Hematopoietic multipotent progenitor cell treated with erythropoietin and hydrocortisone succinate and interleukin-3 and kit ligand, for 6 days (in vitro differentiated cells): ENCODE results near the gene STRN3.
"Not testable (repeated sequence)": the region's sequence is repeated elsewhere in the genome, so short reads cannot be mapped to it uniquely, and the experiment has no call there.

Source experiments
- DNase-seq: peaks from one replicate; pipeline ENCODE4 v3.0.0-alpha.2; 2015

STRN3 gene

DNA sequence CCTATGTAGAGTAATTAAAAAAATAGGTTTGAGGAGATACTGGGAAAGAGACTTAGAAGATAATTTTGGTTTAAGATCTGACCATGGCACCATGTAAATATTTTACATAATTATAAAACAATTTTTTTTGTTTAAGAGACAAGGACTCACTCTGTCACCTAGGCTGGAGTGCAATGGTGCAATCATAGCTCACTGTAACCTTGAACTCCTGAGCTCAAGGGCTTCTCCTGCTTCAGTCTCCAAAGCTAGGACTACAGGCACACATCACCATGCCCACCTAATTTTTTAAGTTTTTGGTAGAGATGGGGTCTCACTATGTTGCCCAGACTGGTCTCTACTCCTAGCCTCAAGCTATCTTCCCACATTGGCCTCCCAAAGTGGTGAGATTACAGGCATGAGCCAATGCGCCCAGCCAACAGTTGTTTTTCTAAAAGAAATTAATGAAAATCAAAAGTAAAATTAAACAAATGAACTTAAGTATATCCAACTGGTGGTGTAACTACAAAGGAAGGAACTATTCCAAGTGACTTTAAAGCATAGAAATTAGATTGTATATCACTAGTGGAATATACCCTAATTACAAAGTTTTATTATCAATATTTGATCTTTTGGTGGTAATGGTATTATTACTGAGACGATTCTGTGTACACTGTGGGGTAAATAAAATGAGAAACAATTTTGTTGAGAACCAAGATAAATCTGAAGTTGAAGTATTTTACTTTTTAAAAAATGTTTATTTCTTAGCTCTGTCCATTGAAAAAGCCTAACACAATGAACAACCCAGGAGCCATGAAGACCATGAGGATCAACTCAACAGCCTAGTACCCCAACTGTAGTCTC is 122.7 kb downstream of the STRN3 start:
- DNase-seq, result no peak

DNA sequence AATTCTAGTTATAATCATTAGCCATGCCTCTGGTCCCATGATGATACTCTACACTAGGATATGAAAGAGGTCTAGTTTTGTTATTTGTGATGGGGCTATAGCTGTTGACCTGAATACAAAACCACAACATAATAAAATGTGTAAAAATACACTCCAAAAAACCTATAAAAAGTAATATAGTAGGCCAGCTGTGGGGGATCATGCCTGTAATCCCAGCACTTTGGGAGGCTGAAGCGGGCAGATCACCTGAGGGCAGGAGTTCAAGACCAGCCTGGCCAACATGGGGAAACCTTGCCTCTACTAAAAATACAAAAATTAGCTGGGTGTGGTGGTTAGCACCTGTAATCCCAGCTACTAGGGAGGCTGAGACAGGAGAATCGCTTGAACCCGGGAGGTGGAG is 129.1 kb downstream of the STRN3 start:
- not testable (repeated sequence) for DNase-seq

DNA sequence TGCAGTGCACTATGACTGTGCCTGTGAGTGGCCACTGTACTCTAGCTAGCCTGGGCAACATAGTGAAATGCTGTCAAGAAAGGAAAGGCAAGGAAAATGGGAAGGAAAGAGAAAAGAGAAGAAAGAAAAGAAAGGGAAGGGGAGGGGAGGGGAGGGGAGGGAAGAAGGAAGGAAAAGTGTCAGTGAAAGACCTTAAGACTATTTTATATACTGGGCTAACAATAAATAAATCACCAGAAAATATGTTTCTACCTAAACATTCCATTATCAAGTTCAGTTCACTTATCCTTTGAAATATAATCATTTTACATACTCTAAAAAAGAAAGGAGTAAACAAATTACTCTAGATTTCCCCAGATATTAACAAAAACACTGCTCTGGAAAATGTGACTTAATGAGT is 129.7 kb downstream of the STRN3 start:
- no peak for DNase-seq

DNA sequence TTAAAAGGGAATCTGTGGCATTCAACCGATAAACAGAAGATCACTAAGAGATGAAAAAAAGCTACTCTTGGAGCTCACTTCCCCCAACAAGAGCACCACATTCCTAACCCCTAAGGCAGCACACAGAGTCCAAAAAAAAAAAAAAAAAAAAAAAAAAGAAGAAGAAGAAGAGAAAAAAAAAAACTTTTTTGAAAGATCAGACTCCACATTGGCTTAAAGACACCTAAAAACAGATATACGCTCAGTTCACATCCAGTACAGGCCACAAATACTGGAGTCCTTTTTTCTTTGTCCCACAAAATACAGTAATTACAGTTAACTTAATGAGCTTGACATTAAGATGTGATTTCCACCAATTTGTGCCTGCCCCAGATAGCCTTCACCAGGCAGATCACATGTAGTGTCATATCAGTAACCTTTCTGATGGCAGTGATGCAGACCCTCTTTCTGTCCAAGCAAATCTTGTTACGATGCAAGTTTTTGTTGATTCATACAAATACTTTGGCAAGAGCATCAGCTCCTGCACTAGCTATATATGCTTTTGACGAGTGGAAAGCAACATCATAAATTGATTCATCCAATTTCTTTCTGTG is 131.2 kb downstream of the STRN3 start:
- no peak for DNase-seq

DNA sequence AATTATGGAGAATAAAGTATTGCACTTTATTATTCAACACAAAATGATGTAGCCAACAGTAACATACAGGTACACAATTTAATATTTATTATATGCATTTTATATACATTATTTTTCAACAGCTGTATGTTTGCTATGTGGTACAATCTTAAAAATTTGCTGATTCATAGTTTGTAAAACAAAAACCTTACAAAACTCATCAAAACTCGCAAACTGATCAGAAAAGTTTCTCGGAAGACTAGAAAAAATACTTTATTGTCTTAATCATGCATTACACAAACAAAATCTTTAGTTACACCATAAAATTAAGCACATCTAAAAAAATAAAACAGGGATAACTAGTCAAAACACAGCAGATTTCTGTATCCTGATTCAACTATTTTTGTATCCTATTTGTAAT is 132.4 kb downstream of the STRN3 start:
- DNase-seq, result no peak

DNA sequence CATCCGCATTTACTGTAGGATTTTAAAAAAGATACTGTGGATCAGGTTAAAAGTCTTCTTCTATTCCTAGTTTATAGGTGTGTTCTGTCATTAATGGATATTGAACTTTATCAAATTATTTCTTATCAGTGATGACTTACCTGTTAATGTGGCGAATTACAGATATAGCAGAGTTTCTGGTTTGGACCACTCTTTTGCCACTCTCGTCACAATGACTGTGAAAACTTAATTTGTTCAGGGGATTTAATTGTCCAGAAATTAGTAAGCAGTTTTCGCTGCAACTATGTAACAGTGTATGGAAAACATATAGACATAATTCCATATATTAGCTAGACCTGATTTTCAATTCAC is 137.0 kb downstream of the STRN3 start:
- no peak for DNase-seq

DNA sequence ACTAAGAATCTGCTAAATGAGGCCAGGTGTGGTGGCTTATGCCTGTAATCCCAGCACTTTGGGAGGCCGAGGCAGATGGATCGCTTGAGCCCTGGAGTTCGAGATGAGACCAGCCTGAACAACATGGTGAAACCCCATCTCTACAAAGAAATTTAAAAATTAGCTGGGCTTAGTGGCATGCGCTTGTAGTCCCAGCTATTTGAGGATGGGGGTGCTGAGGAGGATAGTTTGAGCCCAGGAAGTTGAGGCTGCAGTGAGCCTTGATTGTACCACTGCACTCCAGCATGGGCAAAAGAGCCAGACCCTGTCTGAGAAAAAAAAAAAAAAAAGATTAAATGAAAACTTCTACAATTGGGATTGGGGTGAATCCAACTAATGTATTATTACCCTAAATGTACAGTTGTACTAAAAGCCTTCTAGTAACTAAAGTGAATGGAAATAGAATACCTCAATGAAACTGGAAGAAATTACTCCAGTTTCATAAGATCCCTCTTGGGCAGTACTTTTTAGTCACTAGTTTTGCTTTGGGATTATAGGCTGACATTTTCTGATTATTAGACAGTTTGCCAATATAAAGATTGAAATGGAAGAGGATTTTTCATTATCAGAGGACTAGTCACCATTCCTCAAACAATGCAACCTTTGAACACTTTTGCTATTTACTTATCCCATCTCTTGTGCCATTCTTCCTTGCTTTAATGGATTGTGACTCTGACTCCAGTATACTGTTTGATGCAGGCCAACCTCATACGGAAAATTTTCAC is 137.5 kb downstream of the STRN3 start:
- no peak for DNase-seq

DNA sequence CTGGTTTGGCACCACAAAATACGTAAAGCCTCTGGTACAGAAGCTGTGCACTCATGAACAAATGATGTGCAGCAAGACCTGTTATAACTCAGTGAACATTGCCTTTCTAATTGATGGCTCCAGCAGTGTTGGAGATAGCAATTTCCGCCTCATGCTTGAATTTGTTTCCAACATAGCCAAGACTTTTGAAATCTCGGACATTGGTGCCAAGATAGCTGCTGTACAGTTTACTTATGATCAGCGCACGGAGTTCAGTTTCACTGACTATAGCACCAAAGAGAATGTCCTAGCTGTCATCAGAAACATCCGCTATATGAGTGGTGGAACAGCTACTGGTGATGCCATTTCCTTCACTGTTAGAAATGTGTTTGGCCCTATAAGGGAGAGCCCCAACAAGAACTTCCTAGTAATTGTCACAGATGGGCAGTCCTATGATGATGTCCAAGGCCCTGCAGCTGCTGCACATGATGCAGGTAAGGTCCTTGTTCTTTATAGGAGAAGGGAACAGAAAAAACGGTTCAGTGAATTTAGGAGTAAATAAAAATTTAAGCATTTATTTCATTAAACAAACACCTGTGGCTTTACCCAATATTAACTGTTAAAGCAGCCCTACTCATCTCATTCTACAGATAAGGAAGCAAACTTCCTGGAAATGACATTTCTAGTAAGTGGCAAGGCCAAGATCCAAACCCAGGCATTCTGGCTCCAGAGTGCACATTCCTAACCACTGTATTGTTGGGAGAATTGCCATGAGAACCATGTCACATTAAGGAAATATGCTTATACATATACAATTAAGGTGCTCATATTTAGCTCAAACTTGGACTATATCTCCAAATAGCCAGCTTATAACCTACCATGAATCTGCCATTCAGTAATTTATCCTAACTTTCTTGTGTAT is 140.1 kb downstream of the STRN3 start:
- DNase-seq, result no peak

DNA sequence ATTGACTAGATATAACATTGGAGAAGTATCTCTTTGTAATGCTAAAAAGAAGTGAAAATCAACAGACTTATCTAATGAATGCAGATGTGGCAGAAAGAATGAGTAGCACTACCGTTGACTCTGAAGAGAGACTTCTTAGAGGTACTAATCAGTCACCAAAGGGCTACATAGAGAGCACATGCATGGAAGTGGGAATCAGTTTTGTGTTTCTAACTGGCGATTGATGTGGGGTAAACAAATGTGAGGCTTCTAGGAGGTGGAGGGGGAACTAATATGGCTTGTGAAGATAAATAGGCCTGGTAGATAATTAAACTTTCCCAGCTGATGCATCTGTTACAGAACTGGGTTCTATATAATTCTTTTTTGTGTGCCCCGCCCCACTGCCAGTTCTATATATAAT is 141.3 kb downstream of the STRN3 start:
- DNase-seq, result peak; percentile 63

DNA sequence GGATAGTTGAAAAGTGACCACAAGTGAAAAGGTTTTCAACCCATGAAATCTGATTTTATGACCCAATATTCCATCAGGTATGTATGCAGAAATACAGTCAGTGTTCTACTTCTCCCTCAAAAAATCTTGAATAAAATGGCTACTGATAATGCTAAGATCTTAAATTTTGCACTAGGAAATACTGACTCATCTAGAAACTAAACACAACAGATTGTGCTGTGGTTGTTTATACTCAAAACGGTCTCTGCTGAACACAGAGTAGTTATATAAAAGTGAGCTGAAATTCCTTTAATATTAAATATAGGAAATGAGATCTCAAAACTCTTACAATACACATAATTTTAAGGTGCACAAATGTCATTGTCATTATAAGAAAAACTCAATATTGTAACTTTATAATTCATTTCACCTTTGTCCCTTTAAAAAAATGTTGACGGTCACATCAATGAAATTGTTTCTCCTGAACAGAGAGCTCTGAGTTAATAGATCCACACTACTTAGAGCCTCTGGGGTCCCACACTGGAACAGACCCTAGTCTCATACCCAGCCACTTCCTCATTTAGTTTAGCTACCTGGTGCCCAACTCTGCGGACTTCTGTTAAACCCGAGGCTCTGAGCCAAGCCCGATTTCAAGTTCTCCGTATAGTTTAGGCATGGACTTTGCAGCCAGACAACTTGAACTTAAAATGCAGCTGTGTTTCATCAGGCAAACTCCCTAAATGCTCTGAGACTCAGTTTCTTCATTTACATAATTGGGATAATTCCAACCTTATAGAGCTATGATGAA is 142.5 kb downstream of the STRN3 start:
- no peak for DNase-seq

DNA sequence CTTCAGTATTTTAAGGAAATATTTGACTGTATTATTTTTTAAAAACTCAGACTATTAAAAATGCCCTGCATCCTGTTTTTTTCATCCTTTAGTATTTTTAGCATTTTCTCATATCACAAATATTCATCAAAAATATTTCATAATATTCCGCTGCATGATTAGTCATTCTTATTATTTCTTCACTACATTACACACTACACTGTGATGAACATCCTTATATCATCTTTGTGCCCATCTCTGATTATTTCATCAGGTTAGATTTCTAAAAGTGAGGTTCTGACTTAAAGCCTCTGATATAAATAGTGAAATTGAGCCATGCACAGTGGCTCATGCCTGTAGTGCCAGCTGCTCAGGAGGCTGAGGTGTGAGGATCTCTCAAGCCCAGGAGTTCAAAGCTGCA is 143.7 kb downstream of the STRN3 start:
- no peak for DNase-seq

DNA sequence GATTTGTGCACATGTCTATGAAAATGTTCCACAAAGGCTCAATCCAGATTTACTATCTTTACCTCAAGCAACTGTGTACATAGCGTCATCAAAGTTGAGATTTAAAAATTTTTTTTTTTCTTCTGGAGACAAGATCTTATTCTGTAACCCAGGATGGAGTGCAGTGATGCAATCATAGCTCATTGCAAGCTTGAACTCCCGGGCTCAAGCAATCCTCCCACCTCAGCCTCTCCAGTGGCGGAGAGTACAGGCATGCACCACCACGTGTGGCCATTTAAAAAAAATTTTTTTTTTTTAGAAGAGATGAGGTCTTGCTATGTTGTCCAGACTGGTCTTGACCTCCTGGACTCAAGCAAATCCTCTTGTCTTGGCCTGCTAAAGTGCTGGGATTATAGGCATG is 149.5 kb downstream of the STRN3 start:
- DNase-seq, result no peak

DNA sequence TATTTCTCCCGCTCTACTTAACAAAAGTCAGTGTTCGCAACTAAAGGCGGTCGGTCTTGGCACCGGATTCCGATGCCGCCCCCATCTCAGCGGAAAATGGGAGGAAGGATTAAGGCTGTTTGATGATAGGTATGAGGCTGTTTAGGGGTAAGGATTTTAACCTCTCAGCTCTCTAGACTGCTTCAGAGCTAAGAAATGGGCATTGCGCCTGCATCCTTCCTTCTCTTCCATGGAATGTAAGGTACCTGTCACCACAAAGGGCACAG is 150.5 kb downstream of the STRN3 start:
- DNase-seq, result no peak

DNA sequence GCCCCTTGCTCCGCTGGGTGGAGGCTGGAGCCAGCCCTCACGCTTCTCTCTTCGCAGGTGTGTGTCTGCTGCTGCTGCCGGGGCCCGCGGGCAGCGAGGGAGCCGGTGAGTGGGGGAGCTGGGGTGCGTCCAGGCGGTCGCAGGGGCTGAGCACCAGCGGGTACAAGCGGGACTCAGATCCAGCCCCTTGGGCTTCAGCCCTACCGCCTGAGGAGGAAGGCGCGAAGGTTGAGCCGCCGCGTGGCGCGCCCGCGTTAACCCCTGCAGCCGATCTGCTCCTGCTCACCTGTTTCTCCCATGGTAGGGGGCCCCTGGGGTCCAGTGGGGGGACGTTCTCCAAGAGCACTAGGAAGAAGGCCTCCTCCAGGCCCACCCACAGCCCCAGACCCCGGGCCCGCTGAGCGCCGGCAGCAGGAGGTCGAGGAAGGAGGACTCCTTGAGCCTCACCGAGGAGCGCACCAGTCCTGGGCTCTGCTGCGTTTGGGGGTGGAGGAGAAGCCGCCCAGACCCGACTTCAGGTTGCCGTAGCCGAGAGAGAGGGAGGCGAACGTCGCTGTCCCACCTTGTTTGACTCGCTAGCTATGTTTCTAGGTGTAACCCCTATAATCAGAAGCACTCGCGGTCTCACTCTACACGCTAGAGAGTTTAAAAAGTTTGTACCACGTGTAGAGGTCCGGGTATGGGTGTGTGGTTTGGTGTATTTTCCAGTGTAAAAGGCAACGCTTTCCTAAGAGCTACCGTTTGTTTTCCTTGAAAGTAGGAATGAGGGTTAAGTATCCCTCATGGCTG is 151.0 kb downstream of the STRN3 start:
- peak; percentile 40 for DNase-seq

DNA sequence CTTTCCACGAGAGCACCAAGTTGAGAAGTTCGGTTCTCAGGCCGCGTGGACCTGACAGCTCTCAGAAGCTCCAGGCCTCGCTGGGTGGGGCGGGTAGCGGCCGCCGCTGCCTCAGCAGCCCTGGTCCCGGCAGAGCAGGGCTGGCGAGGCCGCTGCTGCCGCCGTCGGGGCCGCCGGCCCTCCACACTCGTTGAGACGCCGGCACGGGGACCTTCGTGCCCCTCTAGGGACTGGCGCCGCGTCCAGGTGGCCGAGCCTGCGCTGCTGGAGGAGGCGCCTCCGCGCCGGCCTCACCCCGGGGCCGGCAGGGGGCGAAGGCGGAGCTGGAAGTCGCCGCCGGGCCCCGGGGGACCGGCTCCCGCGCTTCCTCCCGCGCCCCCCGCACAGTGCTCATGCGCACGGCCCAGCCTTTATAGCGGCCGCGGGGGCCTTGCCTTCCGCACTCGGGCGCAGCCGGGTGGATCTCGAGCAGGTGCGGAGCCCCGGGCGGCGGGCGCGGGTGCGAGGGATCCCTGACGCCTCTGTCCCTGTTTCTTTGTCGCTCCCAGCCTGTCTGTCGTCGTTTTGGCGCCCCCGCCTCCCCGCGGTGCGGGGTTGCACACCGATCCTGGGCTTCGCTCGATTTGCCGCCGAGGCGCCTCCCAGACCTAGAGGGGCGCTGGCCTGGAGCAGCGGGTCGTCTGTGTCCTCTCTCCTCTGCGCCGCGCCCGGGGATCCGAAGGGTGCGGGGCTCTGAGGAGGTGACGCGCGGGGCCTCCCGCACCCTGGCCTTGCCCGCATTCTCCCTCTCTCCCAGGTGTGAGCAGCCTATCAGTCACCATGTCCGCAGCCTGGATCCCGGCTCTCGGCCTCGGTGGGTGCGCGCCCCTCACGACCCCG is 151.8 kb downstream of the STRN3 start, which contains the start of gene COCH:
TSS of gene COCH (plus strand) at position 440 of the 879 bp plus-strand sequence. CDS start at position 820, 380 bp downstream.
- peak; percentile 59 for DNase-seq

DNA sequence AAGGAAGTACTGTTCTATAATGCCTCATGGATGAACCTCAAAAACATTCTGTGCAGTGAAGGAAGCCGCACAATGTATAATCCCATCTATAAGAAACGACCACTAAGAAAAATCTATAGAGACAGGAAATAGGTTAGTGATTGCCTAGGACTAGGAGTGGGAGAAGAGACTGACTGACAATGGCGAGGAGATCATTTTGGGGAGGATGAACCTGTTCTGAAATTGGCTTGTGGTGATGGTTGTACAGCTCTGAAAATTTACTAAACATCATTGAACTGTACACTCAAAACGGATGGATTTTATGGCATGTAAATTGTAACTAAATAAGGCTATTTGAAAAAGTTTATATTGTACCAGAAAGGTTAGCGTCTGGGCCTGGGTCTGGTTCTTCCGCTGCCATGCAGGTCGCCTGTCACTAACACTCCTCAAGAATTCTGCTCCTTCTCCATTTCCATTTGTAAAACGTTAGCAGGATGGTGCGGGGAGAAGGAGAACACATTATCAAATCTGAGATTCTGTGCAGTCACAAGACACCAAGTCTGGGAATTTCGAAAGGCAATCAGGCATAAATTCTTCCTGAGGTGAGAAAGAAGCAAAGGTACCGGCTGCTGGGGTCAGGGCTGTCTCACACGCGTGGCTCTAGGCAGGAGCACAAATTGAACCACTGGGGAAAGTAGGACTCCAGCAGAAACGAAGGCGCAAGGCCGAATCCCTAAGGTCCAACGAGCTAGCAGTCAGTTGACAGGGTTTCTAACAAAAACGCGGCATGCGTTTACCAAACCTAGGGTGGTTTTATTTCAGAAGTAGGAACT is 152.7 kb downstream of the STRN3 start:
- no peak for DNase-seq

DNA sequence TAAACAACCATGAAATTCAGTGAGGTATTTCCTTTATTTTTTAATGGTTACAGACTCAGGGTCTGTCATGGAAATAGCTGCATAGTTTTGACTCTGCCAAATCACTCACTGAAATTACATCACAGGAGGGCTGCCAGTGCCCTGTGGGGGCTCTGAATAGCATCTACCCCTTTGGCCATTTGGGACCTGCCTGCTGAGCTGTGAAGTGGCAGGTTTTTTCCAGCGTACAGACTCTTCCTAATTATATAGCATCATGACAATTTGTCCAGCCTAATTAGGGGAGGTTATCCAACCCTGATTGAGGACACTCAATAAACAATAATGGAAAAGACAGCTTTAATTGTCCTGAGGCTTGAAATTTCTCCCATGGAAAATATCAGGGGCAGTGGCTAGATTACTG is 153.6 kb downstream of the STRN3 start:
- DNase-seq, result no peak

DNA sequence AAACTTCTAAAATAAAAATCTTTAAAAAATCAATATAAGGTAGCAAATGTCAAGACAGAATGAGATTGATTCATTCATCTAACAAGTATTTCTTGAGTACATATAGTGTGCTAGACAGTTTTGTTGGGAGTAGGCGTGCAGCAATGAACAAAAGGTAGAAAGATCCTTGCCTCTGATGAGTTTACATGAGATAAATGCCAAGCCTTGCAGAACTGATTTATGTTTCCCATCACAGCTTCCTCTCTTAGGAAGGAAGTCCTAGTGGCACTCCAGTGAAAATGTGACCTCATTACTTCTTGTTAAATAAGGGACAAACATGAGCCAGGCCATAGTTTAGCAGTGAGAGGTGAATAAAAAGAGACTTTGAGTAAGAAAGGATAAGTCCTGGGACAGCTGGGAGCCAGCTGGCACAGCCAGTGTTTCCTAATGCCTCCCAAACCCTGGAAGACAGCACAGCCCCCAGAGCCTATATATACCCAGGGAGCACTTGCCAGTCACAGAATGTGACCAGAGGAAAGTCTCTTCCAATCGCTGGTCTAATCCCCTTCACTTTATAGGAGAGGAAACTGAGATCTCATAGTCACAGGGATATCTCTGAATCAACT is 156.5 kb downstream of the STRN3 start:
- DNase-seq, result no peak

DNA sequence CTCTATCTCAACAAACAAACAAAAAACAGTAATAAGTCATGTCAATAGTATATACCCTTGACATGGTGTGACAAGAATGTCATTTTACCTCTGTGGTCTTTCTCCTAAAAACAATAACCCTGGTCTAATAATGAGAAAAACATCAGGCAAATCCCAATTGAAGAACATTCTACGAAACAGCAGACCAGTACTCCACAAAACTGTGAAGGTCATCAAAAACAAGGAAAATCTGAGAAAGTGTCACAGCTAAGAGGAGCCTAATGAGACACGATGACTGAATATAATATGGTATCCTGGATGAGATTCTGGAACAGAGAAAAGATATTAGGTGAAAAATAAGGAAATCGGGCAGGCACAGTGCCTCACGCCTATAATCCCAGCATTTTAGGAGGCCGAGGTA is 157.4 kb downstream of the STRN3 start:
- no peak for DNase-seq
